ENCODE data around the gene NFIC. TPM values are rescaled to one million over a fixed set of nuclear protein-coding genes. Genes with fewer than 3 reads are reported as not detected.
A peak's percentile ranks its signal among the peaks of the same experiment; 100 is the strongest.

Gene NFIC
- total RNA-seq, 4 donors from 2014 or later = 165 to 297 (median 211) TPM

DNA sequence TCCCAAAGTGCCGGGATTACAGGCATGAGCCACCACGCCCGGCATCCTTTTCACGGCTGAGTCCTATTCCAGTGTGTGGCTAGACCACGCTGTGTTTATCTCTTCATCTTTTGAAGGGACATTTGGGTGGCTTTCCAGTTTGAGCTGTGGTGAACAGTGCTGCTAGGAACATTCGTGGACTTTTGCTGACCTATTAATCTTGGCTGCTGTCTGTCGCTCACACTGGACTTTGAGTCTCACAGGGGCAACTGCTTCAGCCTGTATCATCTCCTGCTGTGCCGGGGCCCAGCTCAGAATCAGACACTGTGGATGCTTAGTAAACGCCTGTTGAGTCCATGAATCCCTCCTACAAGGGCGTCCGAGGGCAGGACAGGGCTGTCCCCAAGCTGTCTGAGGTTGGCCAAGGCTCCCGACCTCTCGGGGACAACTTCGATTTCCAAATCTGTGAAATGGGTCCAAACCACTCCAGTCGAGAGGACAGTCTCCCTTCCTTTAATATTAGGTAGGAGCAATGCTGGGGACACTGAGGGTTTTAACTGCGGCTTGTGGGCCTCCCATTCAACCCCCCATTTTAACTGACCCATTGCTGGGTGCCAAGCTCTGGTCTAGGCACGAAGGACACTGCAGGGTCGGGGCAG, 65.5 kb downstream of the NFIC start:
- Histone ChIP-seq H3K27me3 (no peaks in the 10 kb centered on the region), H3K9me3 (no peaks in the 10 kb centered on the region), H3K4me1 (peaks cover 62 to 99% (median 93%) of the 10 kb centered on the region in 4 donors), H3K36me3 (peaks cover 21 to 55% (median 44%) of the 10 kb centered on the region in 4 donors), H3K27ac (replicated peaks in 1 of 4) (peak overlapping the region; percentile 93 to 97 (median 96)), H3K4me3 (no peak overlapping the region)
- DNase-seq (ENCODE audit: extremely low spot score) = no peak
- TF ChIP-seq POLR2AphosphoS5 (IDR thresholded peaks at IDR 0.05) (no peak), POLR2A (IDR thresholded peaks at IDR 0.05; ENCODE audit: low read depth) (no peak), EP300 (IDR thresholded peaks at IDR 0.05) (no peak), CTCF (IDR thresholded peaks at IDR 0.05) (no peak)
- intact Hi-C loops (cut with DNase I) = no loop called here
- WGBS = 86% methylated on average over 18 of the region's 18 CpGs

- no peak for TF ChIP-seq CTCF (IDR thresholded peaks at IDR 0.05)
- peak in 1 of 2 donors; percentile 16 for TF ChIP-seq POLR2AphosphoS5 (IDR thresholded peaks at IDR 0.05)
- intact Hi-C loops (cut with DNase I) = no loop called here
- WGBS = 92% methylated on average over 9 of the region's 12 CpGs
- Histone ChIP-seq H3K4me3 (no peak overlapping the region), H3K27me3 (no peaks in the 10 kb centered on the region), H3K4me1 (peaks cover 52 to 86% (median 78%) of the 10 kb centered on the region in 4 donors), H3K36me3 (peaks cover 26 to 63% (median 53%) of the 10 kb centered on the region in 4 donors), H3K27ac (replicated peaks in 1 of 4) (peak overlapping the region; percentile 93 to 97 (median 96)), H3K9me3 (no peaks in the 10 kb centered on the region)
- no peak for DNase-seq (ENCODE audit: extremely low spot score)
These were observed 66.9 kb downstream of the NFIC start for GRCh38 chr19:3433313-3433712.

DNA sequence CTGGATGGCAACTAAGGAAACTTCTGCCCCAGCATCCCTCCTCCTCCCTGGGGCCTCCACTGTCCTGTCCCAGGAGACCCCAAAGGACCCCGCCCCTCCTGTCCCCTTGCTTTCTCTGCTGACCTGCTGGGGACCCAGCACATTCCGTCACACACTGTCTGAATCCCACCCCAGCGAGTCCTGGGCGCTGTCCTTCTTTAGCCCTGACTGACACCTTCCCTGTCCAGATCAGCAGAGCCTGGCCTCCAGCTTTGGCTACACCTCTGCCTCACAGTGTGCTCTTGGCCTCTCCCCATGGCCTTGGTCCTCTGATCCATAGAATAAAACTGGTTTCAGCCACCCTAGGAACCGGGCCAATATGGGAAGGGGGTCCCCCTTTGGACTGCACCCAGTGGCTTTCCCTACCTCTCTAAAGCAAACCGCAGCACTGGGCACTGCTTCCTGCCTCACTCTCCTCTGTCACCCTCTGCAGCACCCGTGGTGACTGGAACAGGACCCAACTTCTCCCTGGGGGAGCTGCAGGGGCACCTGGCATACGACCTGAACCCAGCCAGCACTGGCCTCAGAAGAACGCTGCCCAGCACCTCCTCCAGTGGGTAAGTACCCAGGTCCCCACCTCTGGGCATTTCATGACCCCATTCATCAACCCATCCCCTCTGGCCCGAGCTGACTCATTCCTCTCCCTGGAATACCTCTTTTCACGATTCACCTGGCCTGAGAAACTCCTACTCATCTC, 67.6 kb downstream of the NFIC start:
- intact Hi-C loops (cut with DNase I) = no loop called here
- H3K36me3 ChIP-seq = peaks cover 30 to 70% (median 56%) of the 10 kb centered on the region in 4 donors
- WGBS = 94% methylated on average over 10 of the region's 11 CpGs
- peak overlapping the region; percentile 47 to 55 (median 50) for H3K4me3 ChIP-seq
- H3K9me3 ChIP-seq = no peaks in the 10 kb centered on the region
- no peak for DNase-seq (ENCODE audit: extremely low spot score)
- no peaks in the 10 kb centered on the region for H3K27me3 ChIP-seq
- peaks cover 46 to 80% (median 72%) of the 10 kb centered on the region in 4 donors for H3K4me1 ChIP-seq
- TF ChIP-seq CTCF (IDR thresholded peaks at IDR 0.05) = no peak
- peak overlapping the region; percentile 93 to 97 (median 96) for H3K27ac ChIP-seq (replicated peaks in 1 of 4)

- DNase-seq (ENCODE audit: extremely low spot score) = peak; percentile 99
- peak in 1 of 3 experiments; percentile 15 for TF ChIP-seq CTCF (IDR thresholded peaks at IDR 0.05)
- TF ChIP-seq POLR2A (IDR thresholded peaks at IDR 0.05; ENCODE audit: low read depth) = no peak
- TF ChIP-seq POLR2AphosphoS5 (IDR thresholded peaks at IDR 0.05) = peak; percentile 90 to 92
- Histone ChIP-seq H3K27me3 (no peaks in the 10 kb centered on the region), H3K9me3 (no peaks in the 10 kb centered on the region), H3K36me3 (peaks cover 30 to 74% (median 59%) of the 10 kb centered on the region in 4 donors), H3K4me1 (peaks cover 37 to 76% (median 64%) of the 10 kb centered on the region in 4 donors), H3K4me3 (peak overlapping the region; percentile 47 to 55 (median 50)), H3K27ac (replicated peaks in 1 of 4) (peak overlapping the region; percentile 93 to 97 (median 96))
- 6% methylated on average over 36 of the region's 67 CpGs for WGBS
- intact Hi-C loops (cut with DNase I) = no loop called here
These were observed 68.5 kb downstream of the NFIC start for GRCh38 chr19:3434630-3435553.
